ENCODE data around the gene CLEC4C.

DNA sequence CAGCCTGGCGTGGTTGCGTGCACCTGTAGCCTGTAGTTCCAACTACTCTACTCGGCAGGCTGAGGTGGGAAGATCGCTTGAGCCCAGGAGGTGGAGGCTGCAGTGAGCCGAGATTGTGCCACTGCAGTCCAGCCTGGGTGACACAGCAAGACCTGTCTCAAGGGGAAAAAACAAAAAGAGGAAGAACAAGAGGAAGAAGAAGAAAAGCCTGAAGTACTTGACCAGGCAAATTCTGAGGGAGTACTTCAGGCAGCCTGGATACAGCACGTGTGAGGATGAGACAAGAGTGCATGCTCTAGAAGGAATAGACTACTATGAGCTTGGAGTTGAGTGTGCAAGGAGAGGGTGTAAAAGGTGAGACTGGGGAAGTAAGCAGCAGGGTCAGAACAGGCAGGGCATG, 53.4 kb downstream of the CLEC4C start:
- TF ChIP-seq POLR2A (IDR thresholded peaks at IDR 0.05): no peak
- TF ChIP-seq, protein P1, sequence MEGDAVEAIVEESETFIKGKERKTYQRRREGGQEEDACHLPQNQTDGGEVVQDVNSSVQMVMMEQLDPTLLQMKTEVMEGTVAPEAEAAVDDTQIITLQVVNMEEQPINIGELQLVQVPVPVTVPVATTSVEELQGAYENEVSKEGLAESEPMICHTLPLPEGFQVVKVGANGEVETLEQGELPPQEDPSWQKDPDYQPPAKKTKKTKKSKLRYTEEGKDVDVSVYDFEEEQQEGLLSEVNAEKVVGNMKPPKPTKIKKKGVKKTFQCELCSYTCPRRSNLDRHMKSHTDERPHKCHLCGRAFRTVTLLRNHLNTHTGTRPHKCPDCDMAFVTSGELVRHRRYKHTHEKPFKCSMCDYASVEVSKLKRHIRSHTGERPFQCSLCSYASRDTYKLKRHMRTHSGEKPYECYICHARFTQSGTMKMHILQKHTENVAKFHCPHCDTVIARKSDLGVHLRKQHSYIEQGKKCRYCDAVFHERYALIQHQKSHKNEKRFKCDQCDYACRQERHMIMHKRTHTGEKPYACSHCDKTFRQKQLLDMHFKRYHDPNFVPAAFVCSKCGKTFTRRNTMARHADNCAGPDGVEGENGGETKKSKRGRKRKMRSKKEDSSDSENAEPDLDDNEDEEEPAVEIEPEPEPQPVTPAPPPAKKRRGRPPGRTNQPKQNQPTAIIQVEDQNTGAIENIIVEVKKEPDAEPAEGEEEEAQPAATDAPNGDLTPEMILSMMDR (IDR thresholded peaks at IDR 0.05): no peak

Data from transverse colon (tissue), 3 donors.